Caco-2 (cell line): ENCODE results near the gene LRG1. TPM values are rescaled to one million over a fixed set of nuclear protein-coding genes. Genes with fewer than 3 reads are reported as not detected.

Source experiments
- BruUV-seq: library from RNA; stranded (reverse); fragments of 400-500 nt; replicated peaks from 2 replicates; lab custom pipeline; 2021; lab: Mats Ljungman, UMichigan
- CTCF ChIA-PET: fragments of 300-600 bp; sonication (Branson Sonifier 250); formaldehyde crosslinking; loops from one replicate; lab custom pipeline; 2022; ENCODE audit warnings: antibody characterized with exemption; lab: Charles Lee
- POLR2A ChIA-PET: fragments of 300-600 bp; sonication (Branson Sonifier 250); formaldehyde crosslinking; loops from one replicate; lab custom pipeline; 2022; ENCODE audit warnings: antibody characterized with exemption; lab: Charles Lee
- DNase-seq, 2 experiments: peaks; one replicate each; pipeline versions ENCODE4 v3.0.0 to v3.0.0-alpha.2; 2020 to 2022
- H3K27me3 ChIP-seq: replicated peaks from 2 replicates; pipeline ENCODE4 v1.6.0; 2011; ENCODE audit warnings: low read length; ENCODE audit not compliant: control insufficient read depth, insufficient read depth
- H3K36me3 ChIP-seq: 2 replicates; pipeline ENCODE4 v1.5.1; 2011; ENCODE audit warnings: low read length; ENCODE audit not compliant: control insufficient read depth, insufficient read depth
- H3K4me1 ChIP-seq: fragments of 250-450 bp; sonication (Bioruptor Pico); 2 replicates; pipeline ENCODE4 v1.5.1; 2020; ENCODE audit warnings: mild to moderate bottlenecking
- H3K4me3 ChIP-seq: 2 replicates; pipeline ENCODE4 v1.5.1; 2011; ENCODE audit warnings: low read depth, mild to moderate bottlenecking, control low read depth, low read length
- H3K9me3 ChIP-seq: fragments of 250-450 bp; sonication (Bioruptor Pico); 2 replicates; pipeline ENCODE4 v1.5.1; 2020; ENCODE audit warnings: mild to moderate bottlenecking, moderate library complexity
- H3K27ac Mint-ChIP-seq: one replicate; pipeline ENCODE4 v1.8.0; 2022; ENCODE audit warnings: mixed read lengths; ENCODE audit not compliant: unreplicated experiment
- H3K27me3 Mint-ChIP-seq: one replicate; pipeline ENCODE4 v1.8.0; 2022; ENCODE audit warnings: mixed read lengths; ENCODE audit not compliant: insufficient read depth, unreplicated experiment
- H3K36me3 Mint-ChIP-seq: one replicate; pipeline ENCODE4 v1.8.0; 2022; ENCODE audit warnings: mild to moderate bottlenecking, mixed read lengths; ENCODE audit not compliant: insufficient read depth, unreplicated experiment
- H3K4me1 Mint-ChIP-seq: one replicate; pipeline ENCODE4 v1.8.0; 2022; ENCODE audit warnings: low read depth, mixed read lengths; ENCODE audit not compliant: unreplicated experiment
- H3K4me3 Mint-ChIP-seq: one replicate; pipeline ENCODE4 v1.8.0; 2022; ENCODE audit warnings: mild to moderate bottlenecking, moderate library complexity, mixed read lengths; ENCODE audit not compliant: unreplicated experiment
- H3K9me3 Mint-ChIP-seq: one replicate; pipeline ENCODE4 v1.8.0; 2022; ENCODE audit warnings: mixed read lengths; ENCODE audit not compliant: unreplicated experiment
- CTCF ChIP-seq, 2 experiments: fragments of 200-600 bp in 1 of 2; IDR thresholded peaks; 1 replicate in 1 of 2; 2 replicates in 1 of 2; pipeline versions ENCODE4 v1.5.1 to v1.8.0; 2011 to 2022; ENCODE audit warnings: antibody characterized with exemption in 1 of 2, control low read depth in 1 of 2, inconsistent platforms in 1 of 2, low read depth in 1 of 2, low read length in 1 of 2, mild to moderate bottlenecking in 1 of 2, moderate library complexity in 1 of 2; ENCODE audit not compliant: insufficient read depth in 1 of 2, severe bottlenecking in 1 of 2, unreplicated experiment in 1 of 2
- intact Hi-C: fragments of 100-400 bp; cut with micrococcal nuclease; formaldehyde crosslinking; loops from one replicate; pipeline ENCODE4 v1.10.0; 2022; ENCODE audit not compliant: unreplicated experiment
- total RNA-seq: library from RNA; stranded (reverse); gene quantifications from 2 replicates; pipeline ENCODE4 v1.2.3, GENCODE V29; 2022

LRG1 gene
- total RNA-seq, 1 experiment from 2014 or later: 0.61 TPM

DNA sequence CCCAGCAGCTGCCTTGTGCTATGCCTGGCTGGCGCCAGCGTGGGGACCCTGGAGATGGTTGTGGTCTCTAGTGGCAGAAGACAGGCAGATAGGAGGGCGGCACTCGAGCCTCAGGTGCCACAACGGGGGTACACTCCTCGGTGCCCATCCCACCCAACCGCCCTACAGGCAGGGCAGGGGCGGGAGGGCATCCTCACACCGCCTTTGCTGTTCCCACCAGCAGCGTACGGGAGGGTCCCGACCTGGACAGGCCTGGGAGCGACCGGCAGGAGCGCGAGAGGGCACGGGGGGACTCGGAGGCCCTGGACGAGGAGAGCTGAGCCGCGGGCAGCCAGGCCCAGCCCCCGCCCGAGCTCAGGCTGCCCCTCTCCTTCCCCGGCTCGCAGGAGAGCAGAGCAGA, 38.1 kb downstream of the LRG1 start:
- Mint-ChIP-seq H3K4me1 (no peaks in the 10 kb centered on the region), H3K27ac (no peak overlapping the region), H3K27me3 (no peaks in the 10 kb centered on the region), H3K36me3 (peaks cover 26% of the 10 kb centered on the region), H3K9me3 (no peaks in the 10 kb centered on the region), H3K4me3 (no peak overlapping the region)
- Histone ChIP-seq H3K4me3 (no peak overlapping the region), H3K9me3 (no peaks in the 10 kb centered on the region), H3K4me1 (no peaks in the 10 kb centered on the region), H3K36me3 (no peaks in the 10 kb centered on the region), H3K27me3 (no peaks in the 10 kb centered on the region)
- DNase-seq: no peak
- TF ChIP-seq CTCF (IDR thresholded peaks at IDR 0.05; ENCODE audit: insufficient read depth in 1 of 2, low read depth in 1 of 2, low read length in 1 of 2, severe bottlenecking in 1 of 2, unreplicated experiment in 1 of 2): no peak
- ChIA-PET POLR2A (no interaction called here), CTCF (interaction anchor here (0.7 kb wide), 1 partner anchor 24 kb away, joined by 3 read pairs; no protein-coding TSS in a partner anchor)
- intact Hi-C loops: no loop called here
- no TSS peak for BruUV-seq

GRCh38 chr19:4500841-4501591, 38.8 kb downstream of the LRG1 start:
- Histone ChIP-seq H3K27me3 (no peaks in the 10 kb centered on the region), H3K9me3 (no peaks in the 10 kb centered on the region), H3K36me3 (no peaks in the 10 kb centered on the region; the same call in 1 of the 2 replicates), H3K4me1 (no peaks in the 10 kb centered on the region), H3K4me3 (no peak overlapping the region)
- CTCF ChIA-PET: no interaction called here
- POLR2A ChIA-PET: no interaction called here
- no peak for TF ChIP-seq CTCF (IDR thresholded peaks at IDR 0.05; ENCODE audit: insufficient read depth in 1 of 2, low read depth in 1 of 2, low read length in 1 of 2, severe bottlenecking in 1 of 2, unreplicated experiment in 1 of 2)
- Mint-ChIP-seq H3K36me3 (peaks cover 24% of the 10 kb centered on the region), H3K27ac (no peak overlapping the region), H3K4me3 (no peak overlapping the region), H3K27me3 (no peaks in the 10 kb centered on the region), H3K4me1 (no peaks in the 10 kb centered on the region), H3K9me3 (no peaks in the 10 kb centered on the region)
- no peak for DNase-seq
- no TSS peak for BruUV-seq
- intact Hi-C loops: no loop called here

DNA sequence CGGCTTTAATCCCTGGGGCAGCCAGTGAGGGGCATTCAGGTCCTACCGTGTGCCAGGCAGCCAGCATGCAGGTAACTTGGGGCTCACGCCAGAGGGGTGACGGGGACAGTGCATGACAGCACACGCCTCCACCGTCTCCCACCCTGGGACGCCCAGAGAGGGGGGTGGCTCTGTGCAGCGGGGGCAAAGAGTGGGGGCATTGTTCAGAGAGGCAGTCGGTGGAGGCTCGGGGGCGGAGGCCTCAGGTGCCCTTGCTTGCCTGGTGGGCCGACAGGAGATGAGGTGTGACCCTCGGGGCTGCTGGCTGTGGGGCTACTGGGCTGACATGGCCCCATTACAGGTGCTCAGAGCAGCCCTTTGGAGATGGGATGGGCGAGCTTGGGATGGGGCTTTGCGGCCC, 40.0 kb downstream of the LRG1 start:
- ChIA-PET POLR2A (no interaction called here), CTCF (no interaction called here)
- no peaks in the 10 kb centered on the region; the same call in 1 of the 2 replicates for H3K36me3 ChIP-seq
- Mint-ChIP-seq H3K36me3 (peaks cover 20% of the 10 kb centered on the region), H3K4me3 (no peak overlapping the region), H3K27me3 (no peaks in the 10 kb centered on the region), H3K27ac (no peak overlapping the region), H3K9me3 (no peaks in the 10 kb centered on the region), H3K4me1 (no peaks in the 10 kb centered on the region)
- no peaks in the 10 kb centered on the region for H3K9me3 ChIP-seq
- DNase-seq: no peak
- no peaks in the 10 kb centered on the region for H3K4me1 ChIP-seq
- no TSS peak for BruUV-seq
- intact Hi-C loops: no loop called here
- H3K4me3 ChIP-seq: no peak overlapping the region
- H3K27me3 ChIP-seq: no peaks in the 10 kb centered on the region
- TF ChIP-seq CTCF (IDR thresholded peaks at IDR 0.05; ENCODE audit: insufficient read depth in 1 of 2, low read depth in 1 of 2, low read length in 1 of 2, severe bottlenecking in 1 of 2, unreplicated experiment in 1 of 2): no peak
